Epithelial cell of esophagus (primary cell): ENCODE results near the gene NR1D2.
"Not testable (repeated sequence)": the region's sequence is repeated elsewhere in the genome, so short reads cannot be mapped to it uniquely, and the experiment has no call there.

Experiments
- DNase-seq: peaks from one replicate; pipeline ENCODE4 v3.0.0; 2010; ENCODE audit warnings: low read depth
- H3K4me3 ChIP-seq: 2 replicates; pipeline ENCODE4 v1.5.1; 2011; ENCODE audit warnings: mild to moderate bottlenecking, low read length, control low read depth
- TF ChIP-seq, protein P1 (sequence below): IDR thresholded peaks from 2 replicates; pipeline ENCODE4 v1.5.1; 2011; ENCODE audit warnings: low read depth, mild to moderate bottlenecking, low read length, control low read depth, inconsistent platforms; ENCODE audit not compliant: insufficient read depth; ENCODE audit errors: missing control alignments

NR1D2 gene

DNA sequence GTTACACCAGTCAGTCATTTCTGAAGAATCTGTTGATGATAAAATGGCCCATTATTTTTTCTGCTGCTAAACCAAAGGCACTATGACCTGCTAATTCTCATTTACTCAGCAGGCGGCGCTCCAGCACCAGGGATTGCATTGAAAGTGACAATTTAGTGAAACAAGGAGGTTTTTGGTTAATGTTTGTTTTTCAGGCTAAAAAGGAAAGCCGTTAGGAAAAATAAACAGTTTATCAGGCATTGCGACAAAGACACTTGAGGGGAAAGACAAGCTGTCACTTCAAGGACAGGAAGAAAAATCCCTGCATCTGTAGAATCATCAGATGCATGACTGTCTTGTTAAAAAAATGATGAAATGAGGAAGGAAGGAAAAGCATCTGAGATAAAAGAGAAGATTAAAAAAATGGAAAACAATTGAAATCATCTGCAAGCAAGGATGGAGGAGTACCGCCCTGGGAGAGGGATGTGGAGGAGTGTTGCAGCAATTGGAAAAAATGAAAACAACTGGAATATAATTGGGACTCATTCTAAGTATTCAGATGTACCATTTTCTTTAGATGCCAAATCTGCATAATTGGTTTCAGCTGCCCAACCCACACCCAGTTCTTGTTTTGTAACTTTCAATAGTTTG lies 54.0 kb downstream of the NR1D2 start:
- TF ChIP-seq, protein P1, sequence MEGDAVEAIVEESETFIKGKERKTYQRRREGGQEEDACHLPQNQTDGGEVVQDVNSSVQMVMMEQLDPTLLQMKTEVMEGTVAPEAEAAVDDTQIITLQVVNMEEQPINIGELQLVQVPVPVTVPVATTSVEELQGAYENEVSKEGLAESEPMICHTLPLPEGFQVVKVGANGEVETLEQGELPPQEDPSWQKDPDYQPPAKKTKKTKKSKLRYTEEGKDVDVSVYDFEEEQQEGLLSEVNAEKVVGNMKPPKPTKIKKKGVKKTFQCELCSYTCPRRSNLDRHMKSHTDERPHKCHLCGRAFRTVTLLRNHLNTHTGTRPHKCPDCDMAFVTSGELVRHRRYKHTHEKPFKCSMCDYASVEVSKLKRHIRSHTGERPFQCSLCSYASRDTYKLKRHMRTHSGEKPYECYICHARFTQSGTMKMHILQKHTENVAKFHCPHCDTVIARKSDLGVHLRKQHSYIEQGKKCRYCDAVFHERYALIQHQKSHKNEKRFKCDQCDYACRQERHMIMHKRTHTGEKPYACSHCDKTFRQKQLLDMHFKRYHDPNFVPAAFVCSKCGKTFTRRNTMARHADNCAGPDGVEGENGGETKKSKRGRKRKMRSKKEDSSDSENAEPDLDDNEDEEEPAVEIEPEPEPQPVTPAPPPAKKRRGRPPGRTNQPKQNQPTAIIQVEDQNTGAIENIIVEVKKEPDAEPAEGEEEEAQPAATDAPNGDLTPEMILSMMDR, result peak; percentile 94
- H3K4me3 ChIP-seq, result no peak overlapping the region
- peak; percentile 50 for DNase-seq

DNA sequence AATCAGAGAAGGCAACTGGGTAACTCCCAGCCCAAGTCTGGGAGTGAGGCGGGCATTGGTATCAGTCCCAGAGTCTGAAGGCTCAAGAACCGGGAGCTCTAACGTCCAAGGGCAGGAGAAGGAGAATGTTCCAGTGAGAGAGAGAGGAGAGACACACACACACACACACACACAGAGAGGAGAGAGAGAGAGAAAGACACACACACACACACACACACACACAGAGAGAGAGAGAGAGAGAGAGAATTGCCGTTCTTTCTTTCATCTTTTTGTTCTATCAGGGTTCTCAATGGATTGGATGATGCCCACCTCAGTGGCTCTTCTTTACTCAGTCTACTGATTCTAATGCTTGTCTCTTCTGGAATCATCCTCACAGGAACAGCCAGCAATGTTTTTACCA lies 57.0 kb downstream of the NR1D2 start:
- TF ChIP-seq, protein P1, result no peak
- DNase-seq, result no peak
- H3K4me3 ChIP-seq, result no peak overlapping the region

DNA sequence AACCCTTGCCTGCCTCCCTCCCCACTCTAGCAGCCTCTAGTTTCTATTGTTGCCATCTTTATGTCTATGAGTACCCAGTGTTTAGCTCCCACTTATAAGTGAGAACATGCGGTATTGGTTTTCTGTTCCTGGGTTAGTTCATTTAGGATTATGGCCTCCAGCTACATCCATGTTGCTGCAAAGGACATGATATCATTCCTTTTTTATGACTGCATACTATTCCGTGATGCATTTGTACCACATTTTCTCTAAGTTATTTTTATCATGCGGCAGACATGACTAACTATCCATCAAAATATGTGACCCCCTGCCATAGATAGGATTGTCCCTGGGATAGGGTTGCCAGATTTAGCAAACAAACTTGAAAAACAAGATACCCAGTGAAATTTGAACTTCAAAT lies 58.4 kb downstream of the NR1D2 start:
- no peak for DNase-seq
- no peak overlapping the region for H3K4me3 ChIP-seq
- TF ChIP-seq, protein P1, result no peak

DNA sequence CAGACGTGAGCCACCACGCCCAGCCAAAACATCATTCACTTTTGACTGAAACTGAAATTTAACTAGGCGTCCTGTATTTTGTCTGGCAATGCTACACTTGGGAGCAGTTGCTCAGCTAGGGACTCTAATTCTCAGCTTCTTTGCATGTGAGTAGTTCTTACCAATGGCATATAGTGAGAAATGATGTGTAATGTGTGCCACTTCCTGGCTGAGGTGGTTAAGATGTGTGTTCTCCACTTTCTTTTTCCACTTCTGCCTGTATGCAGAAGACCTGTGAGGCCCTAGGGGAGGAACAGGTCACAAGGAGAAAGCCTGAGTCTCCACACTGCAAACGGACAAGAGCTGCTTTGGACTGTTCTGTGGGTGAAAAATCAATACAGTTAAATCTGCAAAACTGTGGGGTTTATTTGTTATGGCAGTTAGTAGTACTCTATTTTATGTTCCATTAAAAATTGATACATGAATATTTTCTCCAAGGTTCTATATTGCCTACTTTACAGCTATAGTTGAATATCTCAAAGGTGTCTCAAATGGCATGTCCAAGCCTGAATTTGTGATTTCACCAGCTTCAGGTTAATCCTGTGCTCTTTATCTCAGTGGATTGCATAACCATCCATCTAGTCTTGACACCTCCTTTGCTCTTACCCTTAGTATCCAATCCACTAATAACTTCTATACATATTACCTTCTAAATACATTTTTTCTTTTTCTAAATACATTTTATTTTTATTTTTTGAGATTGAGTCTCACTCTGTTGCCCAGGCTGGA lies 59.3 kb downstream of the NR1D2 start:
- DNase-seq, result peak; percentile 93
- TF ChIP-seq, protein P1, result no peak
- no peak overlapping the region for H3K4me3 ChIP-seq

DNA sequence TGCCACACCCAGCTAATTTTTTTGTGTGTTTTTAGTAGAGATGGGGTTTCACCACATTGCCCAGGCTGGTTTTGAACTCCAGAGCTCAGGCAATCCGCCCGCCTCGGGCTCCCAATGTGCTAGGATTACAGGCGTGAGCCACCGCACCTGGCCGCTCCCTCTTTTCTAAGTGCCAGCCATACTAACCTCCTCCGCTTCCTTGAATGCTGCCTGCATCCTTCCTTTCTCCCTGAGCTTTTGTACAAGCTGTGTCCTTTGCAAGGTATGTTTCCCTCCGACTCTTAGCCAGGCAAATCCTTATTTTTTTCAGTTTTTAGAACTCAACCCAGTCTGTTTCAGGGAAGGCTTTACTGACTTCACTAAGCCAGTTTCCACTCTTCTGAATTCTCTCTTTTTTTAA lies 60.6 kb downstream of the NR1D2 start:
- H3K4me3 ChIP-seq, result no peak overlapping the region
- no peak for DNase-seq
- TF ChIP-seq, protein P1, result no peak

DNA sequence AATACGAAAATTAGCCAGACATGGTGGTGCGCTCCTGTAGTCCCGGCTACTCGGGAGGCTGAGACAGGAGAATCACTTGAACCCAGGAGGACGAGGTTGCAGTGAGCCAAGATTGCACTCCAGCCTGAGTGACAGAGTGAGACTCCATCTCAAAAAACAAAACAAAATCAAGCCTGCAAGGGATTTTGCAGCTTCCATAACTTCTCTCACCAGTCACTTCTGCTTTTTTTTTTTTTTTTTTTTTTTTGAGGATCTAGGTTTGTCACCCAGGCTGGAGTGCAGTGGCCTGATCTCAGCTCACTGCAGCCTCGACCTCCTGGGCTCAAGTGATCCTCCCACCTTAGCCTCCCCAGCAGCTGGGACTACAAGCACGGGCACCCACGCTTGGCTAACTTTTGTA lies 65.7 kb downstream of the NR1D2 start:
- DNase-seq, H3K4me3 ChIP-seq: not testable (repeated sequence)

DNA sequence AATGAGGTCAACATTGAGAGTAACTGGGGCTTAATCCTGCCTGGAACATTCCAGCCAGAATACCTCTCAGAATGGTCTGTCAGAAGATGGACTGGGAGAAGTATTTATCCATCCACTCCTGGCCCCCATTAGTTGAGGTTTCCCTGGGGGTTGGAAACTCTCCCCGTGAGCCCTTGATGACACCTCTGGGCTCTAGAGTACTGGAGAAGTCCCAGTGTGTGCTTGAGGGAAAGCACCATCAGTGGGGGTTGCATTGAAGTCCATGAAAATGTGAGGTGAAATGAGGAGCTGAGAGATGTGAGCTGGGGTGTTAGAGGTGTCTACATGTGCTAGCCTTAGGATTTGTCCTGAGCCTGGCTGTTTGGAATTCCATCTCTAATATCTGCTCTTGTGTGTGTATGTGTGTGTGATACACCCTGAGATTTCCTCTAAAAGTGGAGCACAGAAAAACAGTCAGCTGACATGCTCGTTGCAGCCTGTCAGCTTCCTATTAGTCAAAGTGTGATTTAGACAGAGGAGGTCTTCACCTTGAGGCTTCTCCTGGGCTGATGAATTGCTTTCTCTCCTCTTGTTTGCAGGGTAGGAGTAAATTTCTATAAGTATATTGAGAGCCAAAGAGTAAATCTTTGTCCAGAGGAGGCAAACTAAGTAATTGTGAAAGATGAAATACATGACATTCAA lies 67.6 kb downstream of the NR1D2 start:
- H3K4me3 ChIP-seq, result no peak overlapping the region
- peak; percentile 76 for DNase-seq
- TF ChIP-seq, protein P1, result no peak
